ENCODE measurements around the gene PRH1. TPM values are rescaled to one million over a fixed set of nuclear protein-coding genes. Genes with fewer than 3 reads are reported as not detected.

PRH1 gene
- total RNA-seq, 1 experiment from 2014 or later = 6.7 TPM

- TF ChIP-seq NFYB (CRISPR knock-in tag; conservative IDR thresholded peaks at IDR 0.05; ENCODE audit: low read depth) = no peak
- TF ChIP-seq TCF7 (CRISPR knock-in tag; IDR thresholded peaks at IDR 0.05; ENCODE audit: low read depth) = no peak
- no peak for TF ChIP-seq ZNF425 (CRISPR knock-in tag; conservative IDR thresholded peaks at IDR 0.05)
- TF ChIP-seq, protein P1, sequence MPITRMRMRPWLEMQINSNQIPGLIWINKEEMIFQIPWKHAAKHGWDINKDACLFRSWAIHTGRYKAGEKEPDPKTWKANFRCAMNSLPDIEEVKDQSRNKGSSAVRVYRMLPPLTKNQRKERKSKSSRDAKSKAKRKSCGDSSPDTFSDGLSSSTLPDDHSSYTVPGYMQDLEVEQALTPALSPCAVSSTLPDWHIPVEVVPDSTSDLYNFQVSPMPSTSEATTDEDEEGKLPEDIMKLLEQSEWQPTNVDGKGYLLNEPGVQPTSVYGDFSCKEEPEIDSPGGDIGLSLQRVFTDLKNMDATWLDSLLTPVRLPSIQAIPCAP (CRISPR knock-in tag; IDR thresholded peaks at IDR 0.05) = no peak
- no peak for TF ChIP-seq RELA (CRISPR knock-in tag; IDR thresholded peaks at IDR 0.05; ENCODE audit: borderline replicate concordance)
- TF ChIP-seq ATF3 (CRISPR knock-in tag; conservative IDR thresholded peaks at IDR 0.05) = no peak
- TF ChIP-seq, protein P2, sequence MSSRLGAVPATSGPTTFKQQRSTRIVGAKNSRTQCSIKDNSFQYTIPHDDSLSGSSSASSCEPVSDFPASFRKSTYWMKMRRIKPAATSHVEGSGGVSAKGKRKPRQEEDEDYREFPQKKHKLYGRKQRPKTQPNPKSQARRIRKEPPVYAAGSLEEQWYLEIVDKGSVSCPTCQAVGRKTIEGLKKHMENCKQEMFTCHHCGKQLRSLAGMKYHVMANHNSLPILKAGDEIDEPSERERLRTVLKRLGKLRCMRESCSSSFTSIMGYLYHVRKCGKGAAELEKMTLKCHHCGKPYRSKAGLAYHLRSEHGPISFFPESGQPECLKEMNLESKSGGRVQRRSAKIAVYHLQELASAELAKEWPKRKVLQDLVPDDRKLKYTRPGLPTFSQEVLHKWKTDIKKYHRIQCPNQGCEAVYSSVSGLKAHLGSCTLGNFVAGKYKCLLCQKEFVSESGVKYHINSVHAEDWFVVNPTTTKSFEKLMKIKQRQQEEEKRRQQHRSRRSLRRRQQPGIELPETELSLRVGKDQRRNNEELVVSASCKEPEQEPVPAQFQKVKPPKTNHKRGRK (CRISPR knock-in tag; IDR thresholded peaks at IDR 0.05; ENCODE audit: borderline replicate concordance) = no peak
- no peak for TF ChIP-seq KAT7 (CRISPR knock-in tag; IDR thresholded peaks at IDR 0.05; ENCODE audit: borderline replicate concordance)
- TF ChIP-seq, protein P3, sequence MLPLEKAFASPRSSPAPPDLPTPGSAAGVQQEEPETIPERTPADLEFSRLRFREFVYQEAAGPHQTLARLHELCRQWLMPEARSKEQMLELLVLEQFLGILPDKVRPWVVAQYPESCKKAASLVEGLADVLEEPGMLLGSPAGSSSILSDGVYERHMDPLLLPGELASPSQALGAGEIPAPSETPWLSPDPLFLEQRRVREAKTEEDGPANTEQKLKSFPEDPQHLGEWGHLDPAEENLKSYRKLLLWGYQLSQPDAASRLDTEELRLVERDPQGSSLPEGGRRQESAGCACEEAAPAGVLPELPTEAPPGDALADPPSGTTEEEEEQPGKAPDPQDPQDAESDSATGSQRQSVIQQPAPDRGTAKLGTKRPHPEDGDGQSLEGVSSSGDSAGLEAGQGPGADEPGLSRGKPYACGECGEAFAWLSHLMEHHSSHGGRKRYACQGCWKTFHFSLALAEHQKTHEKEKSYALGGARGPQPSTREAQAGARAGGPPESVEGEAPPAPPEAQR (CRISPR knock-in tag; IDR thresholded peaks at IDR 0.05) = no peak
- TF ChIP-seq, protein P4, sequence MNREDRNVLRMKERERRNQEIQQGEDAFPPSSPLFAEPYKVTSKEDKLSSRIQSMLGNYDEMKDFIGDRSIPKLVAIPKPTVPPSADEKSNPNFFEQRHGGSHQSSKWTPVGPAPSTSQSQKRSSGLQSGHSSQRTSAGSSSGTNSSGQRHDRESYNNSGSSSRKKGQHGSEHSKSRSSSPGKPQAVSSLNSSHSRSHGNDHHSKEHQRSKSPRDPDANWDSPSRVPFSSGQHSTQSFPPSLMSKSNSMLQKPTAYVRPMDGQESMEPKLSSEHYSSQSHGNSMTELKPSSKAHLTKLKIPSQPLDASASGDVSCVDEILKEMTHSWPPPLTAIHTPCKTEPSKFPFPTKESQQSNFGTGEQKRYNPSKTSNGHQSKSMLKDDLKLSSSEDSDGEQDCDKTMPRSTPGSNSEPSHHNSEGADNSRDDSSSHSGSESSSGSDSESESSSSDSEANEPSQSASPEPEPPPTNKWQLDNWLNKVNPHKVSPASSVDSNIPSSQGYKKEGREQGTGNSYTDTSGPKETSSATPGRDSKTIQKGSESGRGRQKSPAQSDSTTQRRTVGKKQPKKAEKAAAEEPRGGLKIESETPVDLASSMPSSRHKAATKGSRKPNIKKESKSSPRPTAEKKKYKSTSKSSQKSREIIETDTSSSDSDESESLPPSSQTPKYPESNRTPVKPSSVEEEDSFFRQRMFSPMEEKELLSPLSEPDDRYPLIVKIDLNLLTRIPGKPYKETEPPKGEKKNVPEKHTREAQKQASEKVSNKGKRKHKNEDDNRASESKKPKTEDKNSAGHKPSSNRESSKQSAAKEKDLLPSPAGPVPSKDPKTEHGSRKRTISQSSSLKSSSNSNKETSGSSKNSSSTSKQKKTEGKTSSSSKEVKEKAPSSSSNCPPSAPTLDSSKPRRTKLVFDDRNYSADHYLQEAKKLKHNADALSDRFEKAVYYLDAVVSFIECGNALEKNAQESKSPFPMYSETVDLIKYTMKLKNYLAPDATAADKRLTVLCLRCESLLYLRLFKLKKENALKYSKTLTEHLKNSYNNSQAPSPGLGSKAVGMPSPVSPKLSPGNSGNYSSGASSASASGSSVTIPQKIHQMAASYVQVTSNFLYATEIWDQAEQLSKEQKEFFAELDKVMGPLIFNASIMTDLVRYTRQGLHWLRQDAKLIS (CRISPR knock-in tag; IDR thresholded peaks at IDR 0.05; ENCODE audit: borderline replicate concordance) = no peak
- TF ChIP-seq ERG (CRISPR knock-in tag; IDR thresholded peaks at IDR 0.05) = no peak
- TF ChIP-seq HMGXB4 (CRISPR knock-in tag; IDR thresholded peaks at IDR 0.05) = no peak
- no peak for TF ChIP-seq GRHL2 (CRISPR knock-in tag; IDR thresholded peaks at IDR 0.05; ENCODE audit: insufficient replicate concordance, severe bottlenecking)
- no peak for TF ChIP-seq NFE2L1 (CRISPR knock-in tag; IDR thresholded peaks at IDR 0.05)
- no peak for TF ChIP-seq JUN (CRISPR knock-in tag; IDR thresholded peaks at IDR 0.05)
- no peak for TF ChIP-seq IRF2 (CRISPR knock-in tag; IDR thresholded peaks at IDR 0.05; ENCODE audit: borderline replicate concordance, low read depth)
- TF ChIP-seq TEAD4 (CRISPR knock-in tag; IDR thresholded peaks at IDR 0.05) = no peak
- no peak for TF ChIP-seq CREM (CRISPR knock-in tag; IDR thresholded peaks at IDR 0.05)
- no peak for ATAC-seq
- POLR2A ChIA-PET = no interaction called here
Measured at GRCh38 chr12:10919809-10920208, 35.8 kb upstream of the PRH1 start.

More at GRCh38 chr12:10919809-10920208, 35.8 kb upstream of the PRH1 start:
- H3K27me3 Mint-ChIP-seq (ENCODE audit: low read depth) = no peaks in the 10 kb centered on the region
- peaks cover 8% of the 10 kb centered on the region for H3K4me1 Mint-ChIP-seq
- no peak overlapping the region for H3K27ac Mint-ChIP-seq
- no peak overlapping the region for H3K4me3 Mint-ChIP-seq
- H3K36me3 Mint-ChIP-seq = 0 out of 2 replicates have a peak, but pooled peaks cover under 1% of the 10 kb centered on the region
- DNase-seq (ENCODE audit: low spot score) = no peak
- CTCF ChIA-PET = no interaction called here
- H3K9me3 Mint-ChIP-seq = peaks cover 10% of the 10 kb centered on the region

Measured in WTC11 (cell line).